IMR-90 (cell line): ENCODE data around the gene TNS1. TPM values are rescaled to one million over a fixed set of nuclear protein-coding genes. Genes with fewer than 3 reads are reported as not detected.

Experiments used
- ATAC-seq: fragments of 200-7000 bp; cut with Tn5 transposase; 2 replicates; pipeline ENCODE4 v1.9.1; 2020; ENCODE audit warnings: low read depth, mild to moderate bottlenecking, moderate library complexity
- BruUV-seq: library from RNA; stranded (reverse); fragments of 400-500 nt; replicated peaks from 2 replicates; lab custom pipeline; 2021; lab: Mats Ljungman, UMichigan
- CTCF ChIA-PET: fragments of 300-600 bp; formaldehyde crosslinking; extraction: SDS; loops from one replicate; lab custom pipeline; 2021; ENCODE audit warnings: antibody characterized with exemption; lab: Yijun Ruan, JAX
- POLR2A ChIA-PET: fragments of 300-600 bp; sonication (Branson Sonifier 250); formaldehyde crosslinking; loops from one replicate; lab custom pipeline; 2022; ENCODE audit warnings: antibody characterized with exemption; ENCODE audit not compliant: unreplicated experiment; lab: Charles Lee
- DNase-seq: peaks from one replicate; pipeline ENCODE4 v3.0.0; 2013
- H2AFZ ChIP-seq: replicated peaks from 2 replicates; pipeline ENCODE3; 2013; ENCODE audit warnings: low read length, mild to moderate bottlenecking; ENCODE audit not compliant: poor library complexity
- H2AK5ac ChIP-seq: 2 replicates; pipeline ENCODE4 v1.6.1; 2013; ENCODE audit warnings: low read depth, low read length, inconsistent platforms
- H2AK9ac ChIP-seq: replicated peaks from 2 replicates; pipeline ENCODE3; 2013; ENCODE audit warnings: mild to moderate bottlenecking, low read depth, low read length, moderate library complexity; ENCODE audit not compliant: poor library complexity
- H2BK120ac ChIP-seq: 2 replicates; pipeline ENCODE4 v1.6.1; 2013; ENCODE audit warnings: low read depth, low read length, inconsistent platforms
- H2BK15ac ChIP-seq: 3 replicates; pipeline ENCODE4 v1.6.1; 2013; ENCODE audit warnings: low read depth, low read length, inconsistent platforms
- H2BK20ac ChIP-seq: 2 replicates; pipeline ENCODE4 v1.6.1; 2013; ENCODE audit warnings: low read depth, mild to moderate bottlenecking, inconsistent platforms, low read length, moderate library complexity
- H2BK5ac ChIP-seq: 2 replicates; pipeline ENCODE4 v1.6.1; 2013; ENCODE audit warnings: mild to moderate bottlenecking, low read depth, low read length, inconsistent platforms; ENCODE audit not compliant: poor library complexity, severe bottlenecking
- H3K14ac ChIP-seq: replicated peaks from 2 replicates; pipeline ENCODE4 v1.6.1; 2013; ENCODE audit warnings: low read depth, low read length, inconsistent platforms
- H3K18ac ChIP-seq: 2 replicates; pipeline ENCODE4 v1.6.1; 2013; ENCODE audit warnings: low read depth, low read length, control low read depth
- H3K23ac ChIP-seq: 2 replicates; pipeline ENCODE4 v1.6.1; 2013; ENCODE audit warnings: low read depth, low read length, inconsistent platforms
- H3K27ac ChIP-seq: 2 replicates; pipeline ENCODE4 v1.5.1; 2013; ENCODE audit warnings: mild to moderate bottlenecking, control low read depth, low read length; ENCODE audit not compliant: insufficient read depth
- H3K27me3 ChIP-seq: 2 replicates; pipeline ENCODE4 v1.6.1; 2013; ENCODE audit warnings: low read length; ENCODE audit not compliant: control insufficient read depth, insufficient read depth
- H3K36me3 ChIP-seq: 2 replicates; pipeline ENCODE4 v1.6.1; 2013; ENCODE audit warnings: low read length, mixed read lengths; ENCODE audit not compliant: control insufficient read depth, insufficient read depth
- H3K4ac ChIP-seq: 2 replicates; pipeline ENCODE4 v1.6.1; 2013; ENCODE audit warnings: low read depth, low read length, inconsistent platforms
- H3K4me1 ChIP-seq: 2 replicates; pipeline ENCODE4 v1.6.1; 2013; ENCODE audit warnings: low read length, mixed read lengths; ENCODE audit not compliant: control insufficient read depth, insufficient read depth
- H3K4me2 ChIP-seq: 2 replicates; pipeline ENCODE4 v1.6.1; 2013; ENCODE audit warnings: low read depth, mild to moderate bottlenecking, control low read depth, low read length, moderate library complexity
- H3K4me3 ChIP-seq: 2 replicates; pipeline ENCODE4 v1.5.1; 2013; ENCODE audit warnings: low read depth, mild to moderate bottlenecking, control low read depth, low read length, moderate library complexity; ENCODE audit not compliant: insufficient read depth
- H3K56ac ChIP-seq: 2 replicates; pipeline ENCODE4 v1.6.1; 2013; ENCODE audit warnings: low read length, inconsistent platforms; ENCODE audit not compliant: insufficient read depth; ENCODE audit errors: extremely low read depth
- H3K79me1 ChIP-seq, 2 experiments: 2 replicates each; pipeline ENCODE4 v1.6.1; 2013; ENCODE audit warnings: low read length in 2 of 2, inconsistent platforms in 1 of 2, low read depth in 1 of 2
- H3K9ac ChIP-seq: 2 replicates; pipeline ENCODE4 v1.6.1; 2013; ENCODE audit warnings: low read depth, low read length, control low read depth
- H3K9me1 ChIP-seq: 2 replicates; pipeline ENCODE4 v1.6.1; 2013; ENCODE audit warnings: low read length, inconsistent platforms; ENCODE audit not compliant: insufficient read depth
- H3K9me3 ChIP-seq: 2 replicates; pipeline ENCODE4 v1.6.1; 2013; ENCODE audit warnings: low read length; ENCODE audit not compliant: control insufficient read depth, insufficient read depth
- H4K20me1 ChIP-seq: 2 replicates; pipeline ENCODE4 v1.6.1; 2013; ENCODE audit warnings: low read length, inconsistent platforms; ENCODE audit not compliant: insufficient read depth
- H4K5ac ChIP-seq: 2 replicates; pipeline ENCODE4 v1.6.1; 2013; ENCODE audit warnings: mild to moderate bottlenecking, low read depth, low read length, control low read depth
- H4K8ac ChIP-seq, 2 experiments: 2 replicates each; pipeline ENCODE4 v1.6.1; 2013; ENCODE audit warnings: low read depth in 2 of 2, low read length in 2 of 2, control low read depth in 1 of 2, inconsistent platforms in 1 of 2
- H4K91ac ChIP-seq: 2 replicates; pipeline ENCODE4 v1.6.1; 2013; ENCODE audit warnings: low read depth, low read length, inconsistent platforms; ENCODE audit not compliant: insufficient read depth
- CHD1 ChIP-seq: IDR thresholded peaks from 2 replicates; pipeline ENCODE4 v1.6.1; 2012; ENCODE audit warnings: low read depth, low read length, improper control_type of control experiment
- MAFK ChIP-seq: IDR thresholded peaks from 2 replicates; pipeline ENCODE4 v1.6.1; 2012; ENCODE audit warnings: low read depth, low read length, improper control_type of control experiment
- POLR2A ChIP-seq: IDR thresholded peaks from 2 replicates; pipeline ENCODE4 v1.6.1; 2012; ENCODE audit warnings: mild to moderate bottlenecking, low read depth, low read length
- WGBS, 2 experiments: methylation state at CpG; one replicate each; pipeline versions ENCODE4 v1.1.5 to v1.1.7; 2013; ENCODE audit warnings: missing lambda C conversion rate in 2 of 2; ENCODE audit not compliant: insufficient read length in 1 of 2; ENCODE audit errors: extremely low coverage in 2 of 2; 5-methylcytosine and 5-hydroxymethylcytosine counted together
- dilution Hi-C: fragments of 300-500 bp; cut with HindIII; formaldehyde crosslinking; loops from one replicate; pipeline ENCODE4 v1.14.3; 2018; ENCODE audit warnings: low sequenced_read_pairs; ENCODE audit not compliant: unreplicated experiment
- in situ Hi-C: fragments of 300-500 bp; cut with MboI; formaldehyde crosslinking; loops from 3 replicates; pipeline ENCODE4 v1.14.3; 2019; ENCODE audit warnings: low sequenced_read_pairs, inconsistent platforms, mixed read lengths
- intact Hi-C: fragments of 100-400 bp; cut with micrococcal nuclease; formaldehyde crosslinking; loops from 2 replicates; pipeline ENCODE4 v1.10.0; 2022
- polyA plus RNA-seq, 3 experiments: library from polyadenylated mRNA; depleted of rRNA; stranded (reverse); fragments of >200 nt; gene quantifications; 2 replicates each; pipeline ENCODE4 v1.2.3, GENCODE V29; 2012; ENCODE audit warnings: low replicate concordance in 1 of 3
- total RNA-seq: library from RNA; depleted of rRNA; stranded (reverse); fragments of >200 nt; gene quantifications from 2 replicates; pipeline ENCODE4 v1.2.3, GENCODE V29; 2012
- TF ChIP-seq, protein P1 (sequence below): fragments of 150-350 bp; IDR thresholded peaks from 2 replicates; pipeline ENCODE4 v1.6.1; 2016; ENCODE audit warnings: low read depth, mild to moderate bottlenecking, low read length, moderate library complexity, borderline replicate concordance

TNS1 gene
- total and polyA plus RNA-seq, 2 of the 4 experiments (the other 2 are of a cell fraction) = 41.1 to 45.2 TPM

DNA sequence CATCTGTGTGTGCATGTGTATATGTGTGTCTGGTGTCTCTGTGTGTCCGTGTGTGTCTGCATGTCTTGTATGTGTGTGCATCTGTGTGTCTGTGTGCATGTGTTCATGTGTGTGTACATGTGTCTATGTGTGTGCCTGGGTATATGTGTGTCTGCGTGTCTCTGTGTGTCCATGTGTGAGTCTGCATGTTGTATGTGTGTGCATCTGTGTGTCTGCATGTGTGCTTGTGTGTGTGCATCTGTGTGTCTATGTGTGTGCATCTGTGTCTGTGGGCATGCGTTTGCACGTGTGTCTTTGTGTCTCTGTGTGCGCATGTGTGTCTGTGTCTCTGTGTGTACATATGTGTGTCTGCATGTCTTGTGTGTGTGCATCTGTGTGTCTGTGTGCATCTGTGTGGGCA lies 207.7 kb downstream of the TNS1 start:
- peaks cover 7% of the 10 kb centered on the region for H3K36me3 ChIP-seq
- no peaks in the 10 kb centered on the region for H3K27me3 ChIP-seq
- in situ Hi-C loops (loop anchor here (10.0 kb wide), 1 partner anchor 240 kb away; no protein-coding TSS in a partner anchor), intact Hi-C loops (no loop called here), dilution Hi-C loops (no loop called here)
- peaks cover 18% of the 10 kb centered on the region for H3K9me1 ChIP-seq
- no peak overlapping the region for H3K4me3 ChIP-seq
- CTCF ChIA-PET = no interaction called here
- no peak overlapping the region for H3K4me2 ChIP-seq
- no peak overlapping the region for H2AK5ac ChIP-seq
- WGBS, 2 experiments = 90% methylated on average over 2 of the region's 5 CpGs; no CpG with 5 or more reads in 1 of the 2 experiments
- no peak overlapping the region for H3K14ac ChIP-seq
- H4K91ac ChIP-seq = no peak overlapping the region
- DNase-seq (no peak), ATAC-seq (no peak)
- H3K56ac ChIP-seq = no peak overlapping the region
- no peak overlapping the region for H2BK20ac ChIP-seq
- H3K18ac ChIP-seq = no peak overlapping the region
- H3K4me1 ChIP-seq = peaks cover 14% of the 10 kb centered on the region
- H4K5ac ChIP-seq = no peak overlapping the region
- H2BK5ac ChIP-seq = no peak overlapping the region
- H3K79me1 ChIP-seq = 0 out of 4 replicates have a peak, but pooled peaks cover 0 to 3% of the 10 kb centered on the region in 2 experiments
- H3K9me3 ChIP-seq = no peaks in the 10 kb centered on the region
- no peak overlapping the region for H3K23ac ChIP-seq
- TF ChIP-seq CHD1 (no peak), POLR2A (no peak), MAFK (no peak)
- TF ChIP-seq, protein P1, sequence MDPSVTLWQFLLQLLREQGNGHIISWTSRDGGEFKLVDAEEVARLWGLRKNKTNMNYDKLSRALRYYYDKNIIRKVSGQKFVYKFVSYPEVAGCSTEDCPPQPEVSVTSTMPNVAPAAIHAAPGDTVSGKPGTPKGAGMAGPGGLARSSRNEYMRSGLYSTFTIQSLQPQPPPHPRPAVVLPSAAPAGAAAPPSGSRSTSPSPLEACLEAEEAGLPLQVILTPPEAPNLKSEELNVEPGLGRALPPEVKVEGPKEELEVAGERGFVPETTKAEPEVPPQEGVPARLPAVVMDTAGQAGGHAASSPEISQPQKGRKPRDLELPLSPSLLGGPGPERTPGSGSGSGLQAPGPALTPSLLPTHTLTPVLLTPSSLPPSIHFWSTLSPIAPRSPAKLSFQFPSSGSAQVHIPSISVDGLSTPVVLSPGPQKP = no peak
- no peak overlapping the region for H2AFZ ChIP-seq
- no peak overlapping the region for H3K9ac ChIP-seq
- H4K20me1 ChIP-seq = peaks cover 6% of the 10 kb centered on the region; the same call in 1 of the 2 replicates
- H2AK9ac ChIP-seq = no peak overlapping the region
- BruUV-seq = no TSS peak
- no peak overlapping the region for H3K27ac ChIP-seq
- no peak overlapping the region for H2BK120ac ChIP-seq
- H4K8ac ChIP-seq = no peak overlapping the region
- POLR2A ChIA-PET = no interaction called here
- no peak overlapping the region for H2BK15ac ChIP-seq
- no peak overlapping the region for H3K4ac ChIP-seq
